Progenitor cell of endocrine pancreas (in vitro differentiated cells): Measurements from ENCODE around the gene CSNK2A1. TPM values are rescaled to one million over a fixed set of nuclear protein-coding genes. Genes with fewer than 3 reads are reported as not detected.
"Not testable (repeated sequence)": the region's sequence is repeated elsewhere in the genome, so short reads cannot be mapped to it uniquely, and the experiment has no call there.

ENCODE experiments used
- DNase-seq: peaks from one replicate; pipeline ENCODE4 v3.0.0; 2021; ENCODE audit warnings: low spot score; ENCODE audit not compliant: unreplicated experiment
- H3K27ac Mint-ChIP-seq: 2 replicates; pipeline ENCODE4 v1.8.0; 2021; ENCODE audit warnings: mild to moderate bottlenecking, moderate library complexity, mixed read lengths
- H3K27me3 Mint-ChIP-seq: 2 replicates; pipeline ENCODE4 v1.8.0; 2021; ENCODE audit warnings: mixed read lengths
- H3K36me3 Mint-ChIP-seq: 2 replicates; pipeline ENCODE4 v1.8.0; 2022; ENCODE audit warnings: mixed read lengths; ENCODE audit not compliant: insufficient read depth
- H3K4me1 Mint-ChIP-seq: 2 replicates; pipeline ENCODE4 v1.8.0; 2021; ENCODE audit warnings: low read depth, mixed read lengths
- H3K4me3 Mint-ChIP-seq: 2 replicates; pipeline ENCODE4 v1.8.0; 2021; ENCODE audit warnings: low read depth, mild to moderate bottlenecking, moderate library complexity, mixed read lengths
- H3K9me3 Mint-ChIP-seq: 2 replicates; pipeline ENCODE4 v1.8.0; 2021; ENCODE audit warnings: low read depth, mixed read lengths
- total RNA-seq: library from RNA; stranded (reverse); gene quantifications from 2 replicates; pipeline ENCODE4 v1.2.1, GENCODE V29; 2021
- TF ChIP-seq, protein P1 (sequence below): fragments of 200-600 bp; sonication (generic); IDR thresholded peaks from one replicate; pipeline ENCODE4 v1.5.0; 2021; ENCODE audit warnings: antibody characterized with exemption, mild to moderate bottlenecking; ENCODE audit not compliant: unreplicated experiment

Gene CSNK2A1
- total RNA-seq, 1 donor from 2014 or later, result 175 TPM

DNA sequence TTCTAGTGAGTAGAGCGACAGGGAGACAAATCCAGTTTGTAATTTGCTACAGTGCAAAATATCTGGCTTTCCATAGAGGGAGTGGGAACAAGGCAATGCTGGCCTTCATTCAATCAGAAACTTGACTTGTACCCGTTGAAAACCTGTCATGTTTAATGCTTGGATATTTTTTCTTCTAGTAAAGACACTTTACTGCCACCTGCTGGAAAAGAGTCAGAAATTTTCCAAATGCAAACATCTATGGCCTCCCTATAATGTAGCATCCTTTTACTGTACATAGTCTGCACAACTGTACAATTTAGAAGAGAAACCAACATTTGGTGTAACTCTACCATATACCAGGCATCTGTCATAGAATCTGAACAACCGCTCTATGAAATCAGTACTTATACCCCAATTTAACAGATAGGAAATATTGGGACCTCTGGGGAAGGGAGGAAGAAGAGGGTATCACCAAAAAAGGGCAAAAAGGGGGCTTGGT is 64.6 kb downstream of the CSNK2A1 start:
- no peak overlapping the region for H3K4me3 Mint-ChIP-seq
- H3K27me3 Mint-ChIP-seq, result no peaks in the 10 kb centered on the region
- no peaks in the 10 kb centered on the region for H3K4me1 Mint-ChIP-seq
- DNase-seq, result no peak
- TF ChIP-seq, protein P1, sequence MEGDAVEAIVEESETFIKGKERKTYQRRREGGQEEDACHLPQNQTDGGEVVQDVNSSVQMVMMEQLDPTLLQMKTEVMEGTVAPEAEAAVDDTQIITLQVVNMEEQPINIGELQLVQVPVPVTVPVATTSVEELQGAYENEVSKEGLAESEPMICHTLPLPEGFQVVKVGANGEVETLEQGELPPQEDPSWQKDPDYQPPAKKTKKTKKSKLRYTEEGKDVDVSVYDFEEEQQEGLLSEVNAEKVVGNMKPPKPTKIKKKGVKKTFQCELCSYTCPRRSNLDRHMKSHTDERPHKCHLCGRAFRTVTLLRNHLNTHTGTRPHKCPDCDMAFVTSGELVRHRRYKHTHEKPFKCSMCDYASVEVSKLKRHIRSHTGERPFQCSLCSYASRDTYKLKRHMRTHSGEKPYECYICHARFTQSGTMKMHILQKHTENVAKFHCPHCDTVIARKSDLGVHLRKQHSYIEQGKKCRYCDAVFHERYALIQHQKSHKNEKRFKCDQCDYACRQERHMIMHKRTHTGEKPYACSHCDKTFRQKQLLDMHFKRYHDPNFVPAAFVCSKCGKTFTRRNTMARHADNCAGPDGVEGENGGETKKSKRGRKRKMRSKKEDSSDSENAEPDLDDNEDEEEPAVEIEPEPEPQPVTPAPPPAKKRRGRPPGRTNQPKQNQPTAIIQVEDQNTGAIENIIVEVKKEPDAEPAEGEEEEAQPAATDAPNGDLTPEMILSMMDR, result peak; percentile 66
- peaks cover 31% of the 10 kb centered on the region for H3K36me3 Mint-ChIP-seq
- no peaks in the 10 kb centered on the region for H3K9me3 Mint-ChIP-seq
- H3K27ac Mint-ChIP-seq, result no peak overlapping the region

- H3K4me3 Mint-ChIP-seq, result no peak overlapping the region
- H3K36me3 Mint-ChIP-seq, result peaks cover 37% of the 10 kb centered on the region
- H3K27me3 Mint-ChIP-seq, result no peaks in the 10 kb centered on the region
- no peaks in the 10 kb centered on the region for H3K4me1 Mint-ChIP-seq
- H3K9me3 Mint-ChIP-seq, result peaks cover 5% of the 10 kb centered on the region
- TF ChIP-seq, protein P1, result no peak
- no peak overlapping the region for H3K27ac Mint-ChIP-seq
- no peak for DNase-seq
Observed at GRCh38 chr20:478010-478948, 65.3 kb downstream of the CSNK2A1 start.

GRCh38 chr20:476561-477249 is 66.9 kb downstream of the CSNK2A1 start:
- not testable (repeated sequence) for DNase-seq, H3K4me1 Mint-ChIP-seq, H3K27ac Mint-ChIP-seq, H3K27me3 Mint-ChIP-seq, H3K4me3 Mint-ChIP-seq
- Mint-ChIP-seq H3K9me3 (peaks cover 17% of the 10 kb centered on the region), H3K36me3 (peaks cover 35% of the 10 kb centered on the region)

DNA sequence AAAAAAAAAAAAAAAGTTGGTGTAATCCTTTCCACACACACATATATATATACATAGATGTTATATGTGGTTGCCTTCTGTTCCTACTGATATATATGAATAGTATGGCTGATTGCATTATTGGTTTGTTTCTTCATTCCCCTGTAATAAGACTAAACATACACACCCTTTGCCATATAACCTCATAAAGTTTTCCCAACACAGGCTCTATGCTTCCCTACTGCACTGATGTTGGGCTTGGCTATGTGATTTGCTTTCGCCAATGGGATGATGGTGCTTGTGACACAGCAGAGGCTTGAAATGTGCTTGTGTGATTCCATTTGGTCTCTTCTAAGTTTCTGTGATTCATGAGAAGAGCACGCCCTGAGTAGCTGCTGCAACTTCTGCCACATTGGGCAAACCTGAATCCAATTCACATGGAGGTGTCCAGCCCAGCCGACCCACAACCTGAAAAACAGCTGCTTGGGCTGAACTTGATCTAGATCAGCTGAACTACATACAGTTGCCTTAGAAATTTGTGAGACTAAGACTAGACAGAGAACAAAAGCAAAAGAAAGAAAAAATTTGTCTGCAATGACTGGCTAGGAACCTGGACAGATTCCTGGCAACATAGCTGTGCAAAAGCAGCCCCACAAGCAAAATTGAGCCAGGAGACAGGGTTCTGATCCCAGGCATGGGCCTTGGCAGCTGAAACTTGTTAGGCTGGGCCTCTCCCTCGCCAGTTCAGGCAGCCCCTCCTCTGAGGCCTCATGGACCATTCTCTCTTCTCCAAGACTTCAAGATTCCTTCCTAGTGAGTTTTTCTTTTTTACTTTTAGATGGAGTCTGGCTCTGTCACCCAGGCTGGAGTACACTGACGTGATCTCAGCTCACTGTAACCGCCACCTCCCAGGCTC is 67.9 kb downstream of the CSNK2A1 start:
- Mint-ChIP-seq H3K36me3 (peaks cover 33% of the 10 kb centered on the region), H3K4me1 (no peaks in the 10 kb centered on the region), H3K27me3 (no peaks in the 10 kb centered on the region), H3K4me3 (no peak overlapping the region), H3K27ac (peak overlapping the region; percentile 73), H3K9me3 (peaks cover 24% of the 10 kb centered on the region)
- no peak for DNase-seq
- TF ChIP-seq, protein P1, result no peak

- no peak overlapping the region for H3K27ac Mint-ChIP-seq
- no peaks in the 10 kb centered on the region for H3K27me3 Mint-ChIP-seq
- TF ChIP-seq, protein P1, result no peak
Observed at GRCh38 chr20:474581-474980, 69.0 kb downstream of the CSNK2A1 start.

More at GRCh38 chr20:474581-474980, 69.0 kb downstream of the CSNK2A1 start:
- no peak overlapping the region for H3K4me3 Mint-ChIP-seq
- H3K36me3 Mint-ChIP-seq, result peaks cover 34% of the 10 kb centered on the region
- no peaks in the 10 kb centered on the region for H3K4me1 Mint-ChIP-seq
- peaks cover 34% of the 10 kb centered on the region for H3K9me3 Mint-ChIP-seq
- DNase-seq, result no peak
